Vagina (tissue), 2 donors: ENCODE data around the gene MAZ.

Source experiments
- POLR2A ChIP-seq, 2 donors: fragments of 450-650 bp; IDR thresholded peaks; one replicate each; pipeline ENCODE4 v1.6.1; 2017; ENCODE audit warnings: antibody characterized with exemption in 2 of 2, mild to moderate bottlenecking in 2 of 2, moderate library complexity in 2 of 2
- TF ChIP-seq, protein P1 (sequence below), 3 experiments: fragments of 450-650 bp in 2 of 3; fragments of 200-600 bp in 1 of 3; sonication (generic) in 1 of 3; IDR thresholded peaks; one replicate each; pipeline ENCODE4 v1.5.1; 2017 to 2019; ENCODE audit warnings: antibody characterized with exemption in 3 of 3, mild to moderate bottlenecking in 2 of 3, moderate library complexity in 2 of 3

DNA sequence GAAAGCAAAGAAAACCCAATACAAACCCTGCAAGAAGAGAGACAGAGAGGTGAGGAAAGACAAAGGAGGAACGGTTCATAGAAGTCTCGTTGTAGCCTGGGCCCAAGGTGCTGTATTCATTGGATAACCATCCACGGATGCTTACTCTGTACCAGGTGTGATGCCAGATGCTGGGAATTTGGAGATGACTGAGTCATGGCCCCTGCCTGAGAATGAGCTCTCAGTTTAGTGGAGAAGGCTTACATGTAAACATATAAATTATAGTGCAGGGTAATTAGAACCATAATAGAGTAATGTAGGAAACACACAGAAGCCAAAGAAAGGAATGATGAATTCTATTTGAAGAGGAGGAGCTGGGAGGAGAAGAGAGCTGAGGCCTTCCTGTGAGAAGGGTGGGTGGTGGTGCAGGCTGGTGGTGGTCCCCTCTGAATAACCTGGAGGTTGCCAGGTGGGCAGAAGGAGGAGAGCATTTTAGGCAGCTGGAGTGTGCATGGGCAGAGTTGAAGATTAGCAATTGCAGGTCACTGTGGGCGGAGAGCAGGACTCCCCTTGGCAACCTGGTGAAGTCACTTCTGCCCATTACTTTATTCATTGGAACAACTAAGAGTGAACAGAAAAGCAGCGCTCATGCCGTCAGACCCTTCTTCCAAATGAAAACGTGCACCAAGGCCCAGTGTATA is 35.9 kb upstream of the MAZ start:
- no peak for TF ChIP-seq POLR2A (IDR thresholded peaks at IDR 0.05)
- TF ChIP-seq, protein P1, sequence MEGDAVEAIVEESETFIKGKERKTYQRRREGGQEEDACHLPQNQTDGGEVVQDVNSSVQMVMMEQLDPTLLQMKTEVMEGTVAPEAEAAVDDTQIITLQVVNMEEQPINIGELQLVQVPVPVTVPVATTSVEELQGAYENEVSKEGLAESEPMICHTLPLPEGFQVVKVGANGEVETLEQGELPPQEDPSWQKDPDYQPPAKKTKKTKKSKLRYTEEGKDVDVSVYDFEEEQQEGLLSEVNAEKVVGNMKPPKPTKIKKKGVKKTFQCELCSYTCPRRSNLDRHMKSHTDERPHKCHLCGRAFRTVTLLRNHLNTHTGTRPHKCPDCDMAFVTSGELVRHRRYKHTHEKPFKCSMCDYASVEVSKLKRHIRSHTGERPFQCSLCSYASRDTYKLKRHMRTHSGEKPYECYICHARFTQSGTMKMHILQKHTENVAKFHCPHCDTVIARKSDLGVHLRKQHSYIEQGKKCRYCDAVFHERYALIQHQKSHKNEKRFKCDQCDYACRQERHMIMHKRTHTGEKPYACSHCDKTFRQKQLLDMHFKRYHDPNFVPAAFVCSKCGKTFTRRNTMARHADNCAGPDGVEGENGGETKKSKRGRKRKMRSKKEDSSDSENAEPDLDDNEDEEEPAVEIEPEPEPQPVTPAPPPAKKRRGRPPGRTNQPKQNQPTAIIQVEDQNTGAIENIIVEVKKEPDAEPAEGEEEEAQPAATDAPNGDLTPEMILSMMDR (IDR thresholded peaks at IDR 0.05): no peak
